ENCODE measurements around the gene TENT5D.
"Not testable (repeated sequence)": the region's sequence is repeated elsewhere in the genome, so short reads cannot be mapped to it uniquely, and the experiment has no call there.

The TENT5D gene

DNA sequence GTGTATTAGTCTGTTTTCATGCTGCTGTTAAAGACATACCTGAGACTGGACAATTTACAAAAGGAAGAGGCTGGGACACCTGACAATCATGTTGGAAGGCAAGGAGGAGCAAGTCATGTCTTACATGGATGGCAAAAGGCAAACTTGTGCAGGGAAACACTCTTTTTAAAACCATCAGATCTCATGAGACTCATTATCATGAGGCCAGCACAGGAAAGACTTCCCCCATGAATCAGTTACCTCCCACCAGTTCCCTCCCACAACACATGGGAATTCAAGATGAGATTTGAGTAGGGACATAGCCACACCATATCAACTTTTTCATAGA is 11.2 kb downstream of the TENT5D start:
- TF ChIP-seq, protein P1, sequence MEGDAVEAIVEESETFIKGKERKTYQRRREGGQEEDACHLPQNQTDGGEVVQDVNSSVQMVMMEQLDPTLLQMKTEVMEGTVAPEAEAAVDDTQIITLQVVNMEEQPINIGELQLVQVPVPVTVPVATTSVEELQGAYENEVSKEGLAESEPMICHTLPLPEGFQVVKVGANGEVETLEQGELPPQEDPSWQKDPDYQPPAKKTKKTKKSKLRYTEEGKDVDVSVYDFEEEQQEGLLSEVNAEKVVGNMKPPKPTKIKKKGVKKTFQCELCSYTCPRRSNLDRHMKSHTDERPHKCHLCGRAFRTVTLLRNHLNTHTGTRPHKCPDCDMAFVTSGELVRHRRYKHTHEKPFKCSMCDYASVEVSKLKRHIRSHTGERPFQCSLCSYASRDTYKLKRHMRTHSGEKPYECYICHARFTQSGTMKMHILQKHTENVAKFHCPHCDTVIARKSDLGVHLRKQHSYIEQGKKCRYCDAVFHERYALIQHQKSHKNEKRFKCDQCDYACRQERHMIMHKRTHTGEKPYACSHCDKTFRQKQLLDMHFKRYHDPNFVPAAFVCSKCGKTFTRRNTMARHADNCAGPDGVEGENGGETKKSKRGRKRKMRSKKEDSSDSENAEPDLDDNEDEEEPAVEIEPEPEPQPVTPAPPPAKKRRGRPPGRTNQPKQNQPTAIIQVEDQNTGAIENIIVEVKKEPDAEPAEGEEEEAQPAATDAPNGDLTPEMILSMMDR (IDR thresholded peaks at IDR 0.05; ENCODE audit: low read depth, low read length, missing control alignments) = no peak
- DNase-seq (ENCODE audit: low read depth) = no peak
- H3K4me3 ChIP-seq (ENCODE audit: low read depth, low read length) = no peak overlapping the region

DNA sequence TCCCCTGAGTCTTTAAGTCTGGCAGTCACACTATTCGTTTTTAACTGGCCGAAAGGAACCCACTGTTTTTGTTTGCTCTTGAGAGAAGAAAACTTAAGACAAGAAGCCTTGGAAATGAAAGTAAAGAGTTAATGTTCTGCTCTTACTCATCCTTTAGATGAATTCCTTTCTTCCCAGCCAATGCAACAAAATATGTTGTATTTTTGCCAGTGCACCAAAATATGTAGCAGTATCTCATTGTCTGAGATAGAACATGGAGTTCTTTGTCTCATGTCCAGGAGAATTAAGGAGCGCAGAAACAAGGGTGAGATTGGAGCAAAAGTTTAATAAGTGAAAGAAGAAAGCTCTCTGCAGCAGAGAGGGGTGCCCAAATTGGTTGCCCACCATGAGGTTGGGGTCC is 12.2 kb downstream of the TENT5D start:
- H3K4me3 ChIP-seq (ENCODE audit: low read depth, low read length) = no peak overlapping the region
- TF ChIP-seq, protein P1 (IDR thresholded peaks at IDR 0.05; ENCODE audit: low read depth, low read length, missing control alignments) = no peak
- no peak for DNase-seq (ENCODE audit: low read depth)

DNA sequence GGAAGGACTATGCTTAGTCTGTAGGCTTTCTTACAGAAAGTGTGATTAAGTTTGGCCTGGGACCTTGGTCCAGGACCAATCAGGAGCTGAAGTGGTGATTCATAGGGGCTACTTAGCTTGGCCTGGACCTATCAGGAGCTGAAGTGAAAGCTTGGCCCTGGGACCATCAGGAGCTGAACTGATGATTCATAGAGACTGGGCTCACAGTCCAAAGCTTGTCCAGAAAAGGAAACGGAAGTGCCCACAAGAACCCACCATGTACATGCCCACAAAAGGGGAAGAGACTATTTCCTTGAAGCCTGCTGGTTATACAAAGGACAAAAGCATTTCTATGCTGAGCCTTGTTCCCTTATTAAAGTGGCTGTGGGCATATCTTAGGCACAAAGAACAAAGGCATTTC is 12.6 kb downstream of the TENT5D start:
- no peak overlapping the region for H3K4me3 ChIP-seq (ENCODE audit: low read depth, low read length)
- no peak for DNase-seq (ENCODE audit: low read depth)
- TF ChIP-seq, protein P1 (IDR thresholded peaks at IDR 0.05; ENCODE audit: low read depth, low read length, missing control alignments) = no peak

DNA sequence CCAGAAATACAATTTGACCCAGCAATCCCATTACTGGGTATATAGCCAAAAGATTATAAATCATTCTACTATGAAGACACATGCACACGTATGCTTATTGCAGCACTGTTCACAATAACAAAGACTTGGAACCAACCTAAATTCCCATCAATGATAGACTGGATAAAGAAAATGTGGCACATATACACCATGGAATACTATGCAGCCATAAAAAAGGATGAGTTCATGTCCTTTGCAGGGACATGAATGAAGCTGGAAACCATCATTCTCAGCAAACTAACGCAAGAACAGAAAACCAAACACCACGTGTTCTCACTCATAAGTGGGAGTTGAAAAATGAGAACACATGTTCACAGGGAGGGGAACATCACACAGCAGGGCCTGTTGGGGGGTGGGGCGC is 47.9 kb downstream of the TENT5D start:
- not testable (repeated sequence) for H3K4me3 ChIP-seq (ENCODE audit: low read depth, low read length); DNase-seq (ENCODE audit: low read depth)

DNA sequence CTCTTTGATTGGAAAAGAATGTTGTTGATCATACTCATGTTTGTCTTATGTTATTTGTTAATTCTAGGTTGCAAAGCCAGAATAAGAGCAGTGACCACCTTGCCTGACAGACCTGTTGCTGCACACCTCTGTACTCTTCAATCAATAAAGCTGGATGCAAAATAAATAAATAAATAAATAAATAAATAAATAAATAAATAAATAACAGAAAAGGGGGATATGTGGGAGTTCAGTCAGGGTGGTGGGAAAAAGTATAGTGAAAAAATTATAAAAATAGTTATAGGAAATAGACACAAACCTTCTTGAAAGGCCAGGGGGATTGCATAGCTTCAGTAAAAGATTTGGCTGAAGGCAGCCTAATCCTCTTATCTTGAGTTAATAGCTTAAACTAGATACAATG is 51.3 kb downstream of the TENT5D start:
- TF ChIP-seq, protein P1 (IDR thresholded peaks at IDR 0.05; ENCODE audit: low read depth, low read length, missing control alignments) = no peak
- DNase-seq (ENCODE audit: low read depth) = no peak

DNA sequence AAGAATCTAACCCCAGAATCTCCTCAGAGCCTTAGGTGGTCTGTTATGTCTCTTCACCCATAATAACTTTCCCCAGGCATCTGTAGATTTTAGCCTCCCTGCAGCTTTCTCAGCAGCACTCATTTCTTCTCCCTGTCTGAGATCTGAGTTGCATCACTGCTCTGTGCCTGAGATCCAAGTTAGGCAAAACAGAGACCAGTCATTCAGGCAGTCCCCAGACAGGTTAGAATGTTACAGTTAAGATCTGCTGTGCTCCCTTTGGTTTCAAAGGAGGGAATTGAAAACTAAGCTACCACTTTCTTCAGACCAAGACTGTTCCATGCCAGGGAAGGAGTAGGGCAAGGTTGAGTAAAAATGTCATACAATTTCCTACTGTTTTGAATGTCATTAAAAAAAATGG is 65.3 kb downstream of the TENT5D start:
- H3K4me3 ChIP-seq (ENCODE audit: low read depth, low read length) = no peak overlapping the region
- DNase-seq (ENCODE audit: low read depth) = no peak
- TF ChIP-seq, protein P1 (IDR thresholded peaks at IDR 0.05; ENCODE audit: low read depth, low read length, missing control alignments) = no peak

More for the DNA sequence above, 51.3 kb downstream of the TENT5D start:
- H3K4me3 ChIP-seq (ENCODE audit: low read depth, low read length) = no peak overlapping the region

DNA sequence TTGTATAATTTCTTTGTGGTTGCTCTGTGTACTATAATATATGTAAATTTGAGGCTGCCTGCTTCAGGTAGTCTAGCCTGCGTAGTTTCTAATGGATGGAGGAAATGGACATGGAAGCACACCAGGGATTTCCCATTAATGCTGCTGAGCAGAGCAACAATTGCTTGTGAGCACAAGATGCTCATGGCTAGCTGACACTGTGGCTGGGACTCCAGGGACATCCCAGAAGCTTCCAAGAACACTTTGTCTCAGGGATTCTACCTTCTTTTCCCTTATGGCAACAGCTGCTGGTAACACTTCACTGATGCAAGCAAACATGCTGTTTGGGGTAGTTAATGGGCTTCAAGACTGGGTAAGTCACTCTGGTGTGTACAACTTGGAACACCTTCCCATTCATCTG is 66.1 kb downstream of the TENT5D start:
- TF ChIP-seq, protein P1 (IDR thresholded peaks at IDR 0.05; ENCODE audit: low read depth, low read length, missing control alignments) = no peak
- no peak overlapping the region for H3K4me3 ChIP-seq (ENCODE audit: low read depth, low read length)
- no peak for DNase-seq (ENCODE audit: low read depth)

DNA sequence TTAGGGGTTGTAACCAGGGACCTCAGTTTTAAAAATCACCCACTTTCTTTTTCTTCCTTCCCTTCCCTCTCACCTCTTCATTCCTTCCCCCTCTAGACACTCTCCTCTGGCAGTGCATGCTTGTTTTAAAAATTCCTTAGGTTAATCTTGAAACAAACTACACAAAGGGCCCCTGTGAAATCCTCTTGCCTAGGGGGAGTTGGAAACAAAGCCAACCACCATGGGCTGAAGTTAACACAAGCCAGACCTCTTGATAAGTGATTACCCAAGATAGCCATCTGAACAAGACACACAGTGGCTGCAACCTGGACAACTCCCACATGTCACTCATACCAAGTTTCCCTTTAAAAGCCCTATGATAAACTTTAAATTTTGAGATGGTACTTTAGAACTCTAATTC is 68.9 kb downstream of the TENT5D start:
- DNase-seq (ENCODE audit: low read depth) = no peak
- TF ChIP-seq, protein P1 (IDR thresholded peaks at IDR 0.05; ENCODE audit: low read depth, low read length, missing control alignments) = no peak
- H3K4me3 ChIP-seq (ENCODE audit: low read depth, low read length) = no peak overlapping the region
